ENCODE results near the gene COPS8. TPM values are rescaled to one million over a fixed set of nuclear protein-coding genes. Genes with fewer than 3 reads are reported as not detected.

COPS8 gene
- total RNA-seq (2021) (51.0 to 65.9 TPM (median 60.1 TPM) in 3 replicates), Bru-seq, nascent RNA (percentile 93 among the genes with signal in this experiment)
- long read RNA-seq, experiment 1, full-length matches to known transcripts = 372 of 396 reads
- long read RNA-seq, experiment 1, partial matches to known transcripts = 8 of 396 reads
- long read RNA-seq, experiment 1, other reads (novel, unspliced or antisense) = 16 of 396 reads
- long read RNA-seq, experiment 2, full-length matches to known transcripts = 72 of 110 reads
- long read RNA-seq, experiment 2, partial matches to known transcripts = 24 of 110 reads
- long read RNA-seq, experiment 2, other reads (novel, unspliced or antisense) = 14 of 110 reads
- long read RNA-seq, experiment 3, full-length matches to known transcripts = 299 of 322 reads
- long read RNA-seq, experiment 3, partial matches to known transcripts = 2 of 322 reads
- long read RNA-seq, experiment 3, other reads (novel, unspliced or antisense) = 21 of 322 reads

DNA sequence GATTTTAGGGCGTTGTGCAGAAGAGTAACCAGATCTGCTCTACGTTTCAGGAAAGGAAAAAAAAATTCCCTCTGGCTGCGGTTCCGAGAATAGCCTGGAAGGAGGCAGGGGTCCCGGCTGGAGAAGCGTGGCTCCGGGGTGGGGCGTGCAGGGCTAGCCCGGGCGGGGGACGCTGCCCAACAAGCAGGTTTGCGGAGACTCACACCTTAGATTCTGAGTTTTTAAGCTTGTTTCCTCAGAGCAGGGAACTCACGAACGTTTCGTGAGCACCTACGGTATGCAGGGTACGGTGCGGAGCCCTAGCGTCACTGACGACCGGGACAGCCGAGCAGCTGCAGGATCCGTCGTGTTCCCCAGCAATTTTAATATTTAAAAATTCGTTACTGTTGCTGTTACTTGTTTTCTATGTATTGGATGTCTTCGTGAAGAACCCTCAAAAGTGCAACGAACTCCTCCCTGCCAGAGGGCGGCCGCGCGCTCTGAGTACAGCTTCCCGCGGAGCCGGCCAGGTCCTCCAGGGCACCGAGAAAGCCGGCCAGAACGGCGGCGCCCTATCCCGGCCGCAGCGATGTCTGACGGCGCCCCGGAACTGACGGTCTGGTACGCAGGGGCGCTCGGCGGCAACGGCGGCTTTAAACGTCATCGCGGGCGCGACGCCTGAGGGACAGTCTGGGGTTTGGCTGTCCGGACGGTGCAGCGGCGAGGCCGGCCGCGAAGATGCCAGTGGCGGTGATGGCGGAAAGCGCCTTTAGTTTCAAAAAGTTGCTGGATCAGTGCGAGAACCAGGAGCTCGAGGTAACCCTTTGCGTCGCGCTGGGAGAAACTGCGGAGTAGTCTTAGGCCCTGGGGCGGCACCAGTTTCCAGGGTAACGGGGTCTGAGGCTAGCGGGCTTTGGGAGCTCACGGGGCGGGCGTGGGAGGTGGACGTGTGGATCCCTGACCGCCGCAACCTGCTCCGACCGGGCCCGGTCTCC is at the start of gene COPS8:
COPS8 (plus strand) TSS at position 642 of the 974 bp plus-strand sequence; CDS start at position 718, 76 bp downstream.
- Mint-ChIP-seq H3K4me1 (peaks cover 8% of the 10 kb centered on the region), H3K9me3 (no peaks in the 10 kb centered on the region), H3K27ac (peak within 1 kb of the TSS; percentile 99), H3K36me3 (peaks cover 5% of the 10 kb centered on the region; the same call in 1 of the 2 replicates), H3K27me3 (ENCODE audit: low read depth) (peaks cover 4% of the 10 kb centered on the region; the same call in 1 of the 2 replicates), H3K4me3 (peak within 1 kb of the TSS; percentile 98)
- DNase-seq (ENCODE audit: low spot score) = peak; percentile 95
- ChIA-PET CTCF (interaction anchor here (0.6 to 2.8 kb wide), 8 partner anchors 15 to 776 kb away, joined by 3 to 10 read pairs (median 4); no protein-coding TSS in a partner anchor), POLR2A (interaction anchor here (0.6 to 1.0 kb wide), 4 partner anchors 16 to 341 kb away, joined by 3 read pairs; no protein-coding TSS in a partner anchor)
- ATAC-seq = peak; percentile 99
- TF ChIP-seq ZNF396 (CRISPR knock-in tag; IDR thresholded peaks at IDR 0.05; ENCODE audit: borderline replicate concordance) = no peak
- peak; percentile 96 for TF ChIP-seq SMAD4 (CRISPR knock-in tag; IDR thresholded peaks at IDR 0.05)
- TF ChIP-seq, protein P1, sequence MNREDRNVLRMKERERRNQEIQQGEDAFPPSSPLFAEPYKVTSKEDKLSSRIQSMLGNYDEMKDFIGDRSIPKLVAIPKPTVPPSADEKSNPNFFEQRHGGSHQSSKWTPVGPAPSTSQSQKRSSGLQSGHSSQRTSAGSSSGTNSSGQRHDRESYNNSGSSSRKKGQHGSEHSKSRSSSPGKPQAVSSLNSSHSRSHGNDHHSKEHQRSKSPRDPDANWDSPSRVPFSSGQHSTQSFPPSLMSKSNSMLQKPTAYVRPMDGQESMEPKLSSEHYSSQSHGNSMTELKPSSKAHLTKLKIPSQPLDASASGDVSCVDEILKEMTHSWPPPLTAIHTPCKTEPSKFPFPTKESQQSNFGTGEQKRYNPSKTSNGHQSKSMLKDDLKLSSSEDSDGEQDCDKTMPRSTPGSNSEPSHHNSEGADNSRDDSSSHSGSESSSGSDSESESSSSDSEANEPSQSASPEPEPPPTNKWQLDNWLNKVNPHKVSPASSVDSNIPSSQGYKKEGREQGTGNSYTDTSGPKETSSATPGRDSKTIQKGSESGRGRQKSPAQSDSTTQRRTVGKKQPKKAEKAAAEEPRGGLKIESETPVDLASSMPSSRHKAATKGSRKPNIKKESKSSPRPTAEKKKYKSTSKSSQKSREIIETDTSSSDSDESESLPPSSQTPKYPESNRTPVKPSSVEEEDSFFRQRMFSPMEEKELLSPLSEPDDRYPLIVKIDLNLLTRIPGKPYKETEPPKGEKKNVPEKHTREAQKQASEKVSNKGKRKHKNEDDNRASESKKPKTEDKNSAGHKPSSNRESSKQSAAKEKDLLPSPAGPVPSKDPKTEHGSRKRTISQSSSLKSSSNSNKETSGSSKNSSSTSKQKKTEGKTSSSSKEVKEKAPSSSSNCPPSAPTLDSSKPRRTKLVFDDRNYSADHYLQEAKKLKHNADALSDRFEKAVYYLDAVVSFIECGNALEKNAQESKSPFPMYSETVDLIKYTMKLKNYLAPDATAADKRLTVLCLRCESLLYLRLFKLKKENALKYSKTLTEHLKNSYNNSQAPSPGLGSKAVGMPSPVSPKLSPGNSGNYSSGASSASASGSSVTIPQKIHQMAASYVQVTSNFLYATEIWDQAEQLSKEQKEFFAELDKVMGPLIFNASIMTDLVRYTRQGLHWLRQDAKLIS (CRISPR knock-in tag; IDR thresholded peaks at IDR 0.05; ENCODE audit: borderline replicate concordance) = peak; percentile 61; the same call in 1 of the 2 replicates
- TF ChIP-seq, protein P2, sequence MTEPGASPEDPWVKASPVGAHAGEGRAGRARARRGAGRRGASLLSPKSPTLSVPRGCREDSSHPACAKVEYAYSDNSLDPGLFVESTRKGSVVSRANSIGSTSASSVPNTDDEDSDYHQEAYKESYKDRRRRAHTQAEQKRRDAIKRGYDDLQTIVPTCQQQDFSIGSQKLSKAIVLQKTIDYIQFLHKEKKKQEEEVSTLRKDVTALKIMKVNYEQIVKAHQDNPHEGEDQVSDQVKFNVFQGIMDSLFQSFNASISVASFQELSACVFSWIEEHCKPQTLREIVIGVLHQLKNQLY (CRISPR knock-in tag; IDR thresholded peaks at IDR 0.05) = no peak
- TF ChIP-seq JAZF1 (CRISPR knock-in tag; IDR thresholded peaks at IDR 0.05) = no peak
- TF ChIP-seq, protein P3, sequence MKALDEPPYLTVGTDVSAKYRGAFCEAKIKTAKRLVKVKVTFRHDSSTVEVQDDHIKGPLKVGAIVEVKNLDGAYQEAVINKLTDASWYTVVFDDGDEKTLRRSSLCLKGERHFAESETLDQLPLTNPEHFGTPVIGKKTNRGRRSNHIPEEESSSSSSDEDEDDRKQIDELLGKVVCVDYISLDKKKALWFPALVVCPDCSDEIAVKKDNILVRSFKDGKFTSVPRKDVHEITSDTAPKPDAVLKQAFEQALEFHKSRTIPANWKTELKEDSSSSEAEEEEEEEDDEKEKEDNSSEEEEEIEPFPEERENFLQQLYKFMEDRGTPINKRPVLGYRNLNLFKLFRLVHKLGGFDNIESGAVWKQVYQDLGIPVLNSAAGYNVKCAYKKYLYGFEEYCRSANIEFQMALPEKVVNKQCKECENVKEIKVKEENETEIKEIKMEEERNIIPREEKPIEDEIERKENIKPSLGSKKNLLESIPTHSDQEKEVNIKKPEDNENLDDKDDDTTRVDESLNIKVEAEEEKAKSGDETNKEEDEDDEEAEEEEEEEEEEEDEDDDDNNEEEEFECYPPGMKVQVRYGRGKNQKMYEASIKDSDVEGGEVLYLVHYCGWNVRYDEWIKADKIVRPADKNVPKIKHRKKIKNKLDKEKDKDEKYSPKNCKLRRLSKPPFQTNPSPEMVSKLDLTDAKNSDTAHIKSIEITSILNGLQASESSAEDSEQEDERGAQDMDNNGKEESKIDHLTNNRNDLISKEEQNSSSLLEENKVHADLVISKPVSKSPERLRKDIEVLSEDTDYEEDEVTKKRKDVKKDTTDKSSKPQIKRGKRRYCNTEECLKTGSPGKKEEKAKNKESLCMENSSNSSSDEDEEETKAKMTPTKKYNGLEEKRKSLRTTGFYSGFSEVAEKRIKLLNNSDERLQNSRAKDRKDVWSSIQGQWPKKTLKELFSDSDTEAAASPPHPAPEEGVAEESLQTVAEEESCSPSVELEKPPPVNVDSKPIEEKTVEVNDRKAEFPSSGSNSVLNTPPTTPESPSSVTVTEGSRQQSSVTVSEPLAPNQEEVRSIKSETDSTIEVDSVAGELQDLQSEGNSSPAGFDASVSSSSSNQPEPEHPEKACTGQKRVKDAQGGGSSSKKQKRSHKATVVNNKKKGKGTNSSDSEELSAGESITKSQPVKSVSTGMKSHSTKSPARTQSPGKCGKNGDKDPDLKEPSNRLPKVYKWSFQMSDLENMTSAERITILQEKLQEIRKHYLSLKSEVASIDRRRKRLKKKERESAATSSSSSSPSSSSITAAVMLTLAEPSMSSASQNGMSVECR (CRISPR knock-in tag; IDR thresholded peaks at IDR 0.05; ENCODE audit: borderline replicate concordance) = 0 out of 2 replicates have a peak, but pooled peaks have one; percentile 67
- no peak for TF ChIP-seq PRRX2 (CRISPR knock-in tag; IDR thresholded peaks at IDR 0.05)
- TF ChIP-seq GABPB1 (CRISPR knock-in tag; IDR thresholded peaks at IDR 0.05) = peak; percentile 96
- TF ChIP-seq ATF1 (CRISPR knock-in tag; IDR thresholded peaks at IDR 0.05) = peak; percentile 98
- TF ChIP-seq CREM (CRISPR knock-in tag; IDR thresholded peaks at IDR 0.05) = peak; percentile 100
- TF ChIP-seq OVOL2 (CRISPR knock-in tag; IDR thresholded peaks at IDR 0.05; ENCODE audit: borderline replicate concordance) = no peak
- TF ChIP-seq IRF2 (CRISPR knock-in tag; IDR thresholded peaks at IDR 0.05; ENCODE audit: borderline replicate concordance, low read depth) = no peak
- no peak for TF ChIP-seq ZNF423 (CRISPR knock-in tag; IDR thresholded peaks at IDR 0.05)
- TF ChIP-seq NFATC4 (CRISPR knock-in tag; IDR thresholded peaks at IDR 0.05) = no peak
- TF ChIP-seq, protein P4, sequence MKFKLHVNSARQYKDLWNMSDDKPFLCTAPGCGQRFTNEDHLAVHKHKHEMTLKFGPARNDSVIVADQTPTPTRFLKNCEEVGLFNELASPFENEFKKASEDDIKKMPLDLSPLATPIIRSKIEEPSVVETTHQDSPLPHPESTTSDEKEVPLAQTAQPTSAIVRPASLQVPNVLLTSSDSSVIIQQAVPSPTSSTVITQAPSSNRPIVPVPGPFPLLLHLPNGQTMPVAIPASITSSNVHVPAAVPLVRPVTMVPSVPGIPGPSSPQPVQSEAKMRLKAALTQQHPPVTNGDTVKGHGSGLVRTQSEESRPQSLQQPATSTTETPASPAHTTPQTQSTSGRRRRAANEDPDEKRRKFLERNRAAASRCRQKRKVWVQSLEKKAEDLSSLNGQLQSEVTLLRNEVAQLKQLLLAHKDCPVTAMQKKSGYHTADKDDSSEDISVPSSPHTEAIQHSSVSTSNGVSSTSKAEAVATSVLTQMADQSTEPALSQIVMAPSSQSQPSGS (CRISPR knock-in tag; IDR thresholded peaks at IDR 0.05; ENCODE audit: borderline replicate concordance, low read depth) = no peak
- TF ChIP-seq, protein P5, sequence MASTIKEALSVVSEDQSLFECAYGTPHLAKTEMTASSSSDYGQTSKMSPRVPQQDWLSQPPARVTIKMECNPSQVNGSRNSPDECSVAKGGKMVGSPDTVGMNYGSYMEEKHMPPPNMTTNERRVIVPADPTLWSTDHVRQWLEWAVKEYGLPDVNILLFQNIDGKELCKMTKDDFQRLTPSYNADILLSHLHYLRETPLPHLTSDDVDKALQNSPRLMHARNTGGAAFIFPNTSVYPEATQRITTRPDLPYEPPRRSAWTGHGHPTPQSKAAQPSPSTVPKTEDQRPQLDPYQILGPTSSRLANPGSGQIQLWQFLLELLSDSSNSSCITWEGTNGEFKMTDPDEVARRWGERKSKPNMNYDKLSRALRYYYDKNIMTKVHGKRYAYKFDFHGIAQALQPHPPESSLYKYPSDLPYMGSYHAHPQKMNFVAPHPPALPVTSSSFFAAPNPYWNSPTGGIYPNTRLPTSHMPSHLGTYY (CRISPR knock-in tag; IDR thresholded peaks at IDR 0.05) = no peak
- TF ChIP-seq FOXK1 (CRISPR knock-in tag; IDR thresholded peaks at IDR 0.05) = peak; percentile 99
- TF ChIP-seq, protein P6, sequence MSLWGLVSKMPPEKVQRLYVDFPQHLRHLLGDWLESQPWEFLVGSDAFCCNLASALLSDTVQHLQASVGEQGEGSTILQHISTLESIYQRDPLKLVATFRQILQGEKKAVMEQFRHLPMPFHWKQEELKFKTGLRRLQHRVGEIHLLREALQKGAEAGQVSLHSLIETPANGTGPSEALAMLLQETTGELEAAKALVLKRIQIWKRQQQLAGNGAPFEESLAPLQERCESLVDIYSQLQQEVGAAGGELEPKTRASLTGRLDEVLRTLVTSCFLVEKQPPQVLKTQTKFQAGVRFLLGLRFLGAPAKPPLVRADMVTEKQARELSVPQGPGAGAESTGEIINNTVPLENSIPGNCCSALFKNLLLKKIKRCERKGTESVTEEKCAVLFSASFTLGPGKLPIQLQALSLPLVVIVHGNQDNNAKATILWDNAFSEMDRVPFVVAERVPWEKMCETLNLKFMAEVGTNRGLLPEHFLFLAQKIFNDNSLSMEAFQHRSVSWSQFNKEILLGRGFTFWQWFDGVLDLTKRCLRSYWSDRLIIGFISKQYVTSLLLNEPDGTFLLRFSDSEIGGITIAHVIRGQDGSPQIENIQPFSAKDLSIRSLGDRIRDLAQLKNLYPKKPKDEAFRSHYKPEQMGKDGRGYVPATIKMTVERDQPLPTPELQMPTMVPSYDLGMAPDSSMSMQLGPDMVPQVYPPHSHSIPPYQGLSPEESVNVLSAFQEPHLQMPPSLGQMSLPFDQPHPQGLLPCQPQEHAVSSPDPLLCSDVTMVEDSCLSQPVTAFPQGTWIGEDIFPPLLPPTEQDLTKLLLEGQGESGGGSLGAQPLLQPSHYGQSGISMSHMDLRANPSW (CRISPR knock-in tag; conservative IDR thresholded peaks at IDR 0.05; ENCODE audit: low read depth) = no peak

Measured in WTC11 (cell line).